Measurements from ENCODE around the gene COG4. TPM values are rescaled to one million over a fixed set of nuclear protein-coding genes. Genes with fewer than 3 reads are reported as not detected.

The COG4 gene
- total and polyA plus RNA-seq, 2 experiments from 2014 or later, result 28.8 to 38.1 TPM

- Histone ChIP-seq H3K4me1 (ENCODE audit: insufficient read depth) (peaks cover 58% of the 10 kb centered on the region), H3F3A (replicated peaks; ENCODE audit: low read depth) (peaks cover 35% of the 10 kb centered on the region), H3K36me3 (ENCODE audit: insufficient read depth) (no peaks in the 10 kb centered on the region; the same call in 1 of the 2 replicates), H3K9me2 (ENCODE audit: insufficient read depth) (no peaks in the 10 kb centered on the region), H3K4me3 (no peak overlapping the region), H3K4me2 (no peak overlapping the region), H3K79me2 (replicated peaks; ENCODE audit: insufficient read depth) (peaks cover 77% of the 10 kb centered on the region), H2AFZ (no peak overlapping the region), H4K20me1 (replicated peaks; ENCODE audit: insufficient read depth) (peaks cover 14% of the 10 kb centered on the region; the same call in 1 of the 2 replicates), H3K27ac (ENCODE audit: low read depth) (0 out of 2 replicates have a peak overlapping the region, but pooled peaks have one; percentile 55), H3K27me3 (ENCODE audit: insufficient read depth) (no peaks in the 10 kb centered on the region)
- H3K27me3 Mint-ChIP-seq (ENCODE audit: insufficient read depth, low read depth, poor library complexity), result peaks cover 20% of the 10 kb centered on the region
- H3K4me3 Mint-ChIP-seq, result no peak overlapping the region
- TF ChIP-seq EZH2phosphoT487 (IDR thresholded peaks at IDR 0.05; ENCODE audit: unreplicated experiment), result no peak
- no peak for TF ChIP-seq POLR2AphosphoS5 (IDR thresholded peaks at IDR 0.05; ENCODE audit: low read depth)
- TF ChIP-seq CREB1 (CRISPR knock-in tag; IDR thresholded peaks at IDR 0.05; ENCODE audit: low read depth), result no peak
- no peak for TF ChIP-seq CTCF (conservative IDR thresholded peaks at IDR 0.05; ENCODE audit: low read depth in 2 of 2)
- DNase-seq (ENCODE audit: low spot score), result no peak
- peaks cover 8% of the 10 kb centered on the region for H3K36me3 Mint-ChIP-seq (ENCODE audit: low read depth)
- peaks cover 67% of the 10 kb centered on the region for H3K4me1 Mint-ChIP-seq
- H3K27ac Mint-ChIP-seq, result no peak overlapping the region
- no peak for ATAC-seq
- no peaks in the 10 kb centered on the region for H3K9me3 Mint-ChIP-seq
These were observed 88.7 kb downstream of the COG4 start for GRCh38 chr16:70434484-70435260.

- Histone ChIP-seq H3K4me2 (peak overlapping the region; percentile 39; the same call in 1 of the 2 replicates), H3F3A (replicated peaks; ENCODE audit: low read depth) (peaks cover 32% of the 10 kb centered on the region), H3K9me2 (ENCODE audit: insufficient read depth) (no peaks in the 10 kb centered on the region), H3K36me3 (ENCODE audit: insufficient read depth) (no peaks in the 10 kb centered on the region; the same call in 1 of the 2 replicates), H4K20me1 (replicated peaks; ENCODE audit: insufficient read depth) (peaks cover 14% of the 10 kb centered on the region; the same call in 1 of the 2 replicates), H3K4me3 (no peak overlapping the region), H3K27me3 (ENCODE audit: insufficient read depth) (no peaks in the 10 kb centered on the region), H2AFZ (no peak overlapping the region), H3K4me1 (ENCODE audit: insufficient read depth) (peaks cover 66% of the 10 kb centered on the region), H3K79me2 (replicated peaks; ENCODE audit: insufficient read depth) (peaks cover 88% of the 10 kb centered on the region), H3K27ac (ENCODE audit: low read depth) (peak overlapping the region; percentile 67)
- DNase-seq (ENCODE audit: low spot score) (no peak), ATAC-seq (no peak)
- Mint-ChIP-seq H3K36me3 (ENCODE audit: low read depth) (peaks cover 8% of the 10 kb centered on the region), H3K27ac (peak overlapping the region; percentile 67), H3K27me3 (ENCODE audit: insufficient read depth, low read depth, poor library complexity) (peaks cover 21% of the 10 kb centered on the region), H3K9me3 (no peaks in the 10 kb centered on the region), H3K4me3 (no peak overlapping the region; the same call in 2 of the 3 replicates), H3K4me1 (peaks cover 73% of the 10 kb centered on the region)
- no peak for TF ChIP-seq JUNB (IDR thresholded peaks at IDR 0.05; ENCODE audit: unreplicated experiment)
- no peak for TF ChIP-seq NANOG (IDR thresholded peaks at IDR 0.05; ENCODE audit: borderline replicate concordance)
- TF ChIP-seq CREB1 (CRISPR knock-in tag; IDR thresholded peaks at IDR 0.05; ENCODE audit: low read depth), result no peak
- no peak for TF ChIP-seq EZH2 (IDR thresholded peaks at IDR 0.05; ENCODE audit: low read depth, unreplicated experiment)
- TF ChIP-seq POLR2AphosphoS5 (IDR thresholded peaks at IDR 0.05; ENCODE audit: low read depth), result no peak
- TF ChIP-seq ZNF331 (CRISPR knock-in tag; IDR thresholded peaks at IDR 0.05; ENCODE audit: low read depth), result no peak
- TF ChIP-seq ZNF114 (CRISPR knock-in tag; IDR thresholded peaks at IDR 0.05), result no peak
- no peak for TF ChIP-seq STAT1 (IDR thresholded peaks at IDR 0.05; ENCODE audit: unreplicated experiment)
- TF ChIP-seq EZH2phosphoT487 (IDR thresholded peaks at IDR 0.05; ENCODE audit: unreplicated experiment), result no peak
- no peak for TF ChIP-seq ZNF462 (CRISPR knock-in tag; IDR thresholded peaks at IDR 0.05)
These were observed 89.8 kb downstream of the COG4 start for GRCh38 chr16:70433458-70434103.
